Caco-2 (cell line): ENCODE results near the gene CDH13. TPM values are rescaled to one million over a fixed set of nuclear protein-coding genes. Genes with fewer than 3 reads are reported as not detected.

Experiments
- BruUV-seq: library from RNA; stranded (reverse); fragments of 400-500 nt; replicated peaks from 2 replicates; lab custom pipeline; 2021; lab: Mats Ljungman, UMichigan
- CTCF ChIA-PET: fragments of 300-600 bp; sonication (Branson Sonifier 250); formaldehyde crosslinking; loops from one replicate; lab custom pipeline; 2022; ENCODE audit warnings: antibody characterized with exemption; lab: Charles Lee
- POLR2A ChIA-PET: fragments of 300-600 bp; sonication (Branson Sonifier 250); formaldehyde crosslinking; loops from one replicate; lab custom pipeline; 2022; ENCODE audit warnings: antibody characterized with exemption; lab: Charles Lee
- DNase-seq, 2 experiments: peaks; one replicate each; pipeline versions ENCODE4 v3.0.0 to v3.0.0-alpha.2; 2020 to 2022
- H3K27me3 ChIP-seq: replicated peaks from 2 replicates; pipeline ENCODE4 v1.6.0; 2011; ENCODE audit warnings: low read length; ENCODE audit not compliant: control insufficient read depth, insufficient read depth
- H3K36me3 ChIP-seq: 2 replicates; pipeline ENCODE4 v1.5.1; 2011; ENCODE audit warnings: low read length; ENCODE audit not compliant: control insufficient read depth, insufficient read depth
- H3K4me1 ChIP-seq: fragments of 250-450 bp; sonication (Bioruptor Pico); 2 replicates; pipeline ENCODE4 v1.5.1; 2020; ENCODE audit warnings: mild to moderate bottlenecking
- H3K4me3 ChIP-seq: 2 replicates; pipeline ENCODE4 v1.5.1; 2011; ENCODE audit warnings: low read depth, mild to moderate bottlenecking, control low read depth, low read length
- H3K9me3 ChIP-seq: fragments of 250-450 bp; sonication (Bioruptor Pico); 2 replicates; pipeline ENCODE4 v1.5.1; 2020; ENCODE audit warnings: mild to moderate bottlenecking, moderate library complexity
- H3K27ac Mint-ChIP-seq: one replicate; pipeline ENCODE4 v1.8.0; 2022; ENCODE audit warnings: mixed read lengths; ENCODE audit not compliant: unreplicated experiment
- H3K27me3 Mint-ChIP-seq: one replicate; pipeline ENCODE4 v1.8.0; 2022; ENCODE audit warnings: mixed read lengths; ENCODE audit not compliant: insufficient read depth, unreplicated experiment
- H3K36me3 Mint-ChIP-seq: one replicate; pipeline ENCODE4 v1.8.0; 2022; ENCODE audit warnings: mild to moderate bottlenecking, mixed read lengths; ENCODE audit not compliant: insufficient read depth, unreplicated experiment
- H3K4me1 Mint-ChIP-seq: one replicate; pipeline ENCODE4 v1.8.0; 2022; ENCODE audit warnings: low read depth, mixed read lengths; ENCODE audit not compliant: unreplicated experiment
- H3K4me3 Mint-ChIP-seq: one replicate; pipeline ENCODE4 v1.8.0; 2022; ENCODE audit warnings: mild to moderate bottlenecking, moderate library complexity, mixed read lengths; ENCODE audit not compliant: unreplicated experiment
- H3K9me3 Mint-ChIP-seq: one replicate; pipeline ENCODE4 v1.8.0; 2022; ENCODE audit warnings: mixed read lengths; ENCODE audit not compliant: unreplicated experiment
- intact Hi-C: fragments of 100-400 bp; cut with micrococcal nuclease; formaldehyde crosslinking; loops from one replicate; pipeline ENCODE4 v1.10.0; 2022; ENCODE audit not compliant: unreplicated experiment
- total RNA-seq: library from RNA; stranded (reverse); gene quantifications from 2 replicates; pipeline ENCODE4 v1.2.3, GENCODE V29; 2022
- TF ChIP-seq, protein P1 (sequence below), 2 experiments: fragments of 200-600 bp in 1 of 2; IDR thresholded peaks; 1 replicate in 1 of 2; 2 replicates in 1 of 2; pipeline versions ENCODE4 v1.5.1 to v1.8.0; 2011 to 2022; ENCODE audit warnings: antibody characterized with exemption in 1 of 2, control low read depth in 1 of 2, inconsistent platforms in 1 of 2, low read depth in 1 of 2, low read length in 1 of 2, mild to moderate bottlenecking in 1 of 2, moderate library complexity in 1 of 2; ENCODE audit not compliant: insufficient read depth in 1 of 2, severe bottlenecking in 1 of 2, unreplicated experiment in 1 of 2

The CDH13 gene
- total RNA-seq, 1 experiment from 2014 or later: 2.2 TPM

DNA sequence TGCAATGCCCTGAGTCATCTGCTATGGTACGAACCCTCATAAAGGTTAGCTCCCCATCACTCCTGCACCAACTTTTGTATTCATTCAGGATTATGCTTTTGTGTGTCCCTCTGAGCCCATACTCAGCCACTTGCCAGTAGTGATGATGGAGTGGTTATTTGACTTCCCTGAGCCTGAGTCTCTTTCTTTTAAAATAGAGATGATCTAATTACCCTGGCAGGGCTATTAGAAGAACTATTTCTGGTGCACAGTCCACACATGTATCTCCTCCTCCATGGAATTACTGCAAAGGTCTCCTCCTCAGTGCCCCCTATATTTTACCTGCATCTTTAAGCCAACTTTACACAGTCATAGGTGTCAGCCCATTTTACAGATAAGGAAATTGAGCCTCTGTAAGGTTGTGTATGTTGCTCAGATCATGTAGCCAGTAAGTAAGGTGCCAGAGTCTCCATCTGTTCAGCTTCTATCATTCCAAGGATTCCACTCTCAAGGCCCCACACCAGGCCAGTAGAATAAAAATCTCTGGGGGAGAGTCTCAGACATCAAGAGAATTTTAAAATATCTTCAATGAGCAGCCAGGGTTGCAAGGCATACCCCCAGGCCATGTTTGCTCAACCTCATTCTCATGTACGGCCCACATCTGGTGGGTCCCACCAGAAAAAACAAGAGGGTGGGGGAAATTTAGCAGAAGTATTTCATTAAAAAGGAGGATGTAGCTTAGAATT is 847.3 kb downstream of the CDH13 start:
- H3K27me3 Mint-ChIP-seq: peaks cover 20% of the 10 kb centered on the region
- intact Hi-C loops: no loop called here
- Histone ChIP-seq H3K4me1 (no peaks in the 10 kb centered on the region), H3K4me3 (no peak overlapping the region), H3K9me3 (no peaks in the 10 kb centered on the region), H3K27me3 (no peaks in the 10 kb centered on the region), H3K36me3 (no peaks in the 10 kb centered on the region)
- no peak for DNase-seq
- no peak overlapping the region for H3K4me3 Mint-ChIP-seq
- H3K36me3 Mint-ChIP-seq: no peaks in the 10 kb centered on the region
- H3K9me3 Mint-ChIP-seq: no peaks in the 10 kb centered on the region
- no peak overlapping the region for H3K27ac Mint-ChIP-seq
- no peaks in the 10 kb centered on the region for H3K4me1 Mint-ChIP-seq
- BruUV-seq: no TSS peak
- ChIA-PET POLR2A (no interaction called here), CTCF (no interaction called here)
- TF ChIP-seq, protein P1, sequence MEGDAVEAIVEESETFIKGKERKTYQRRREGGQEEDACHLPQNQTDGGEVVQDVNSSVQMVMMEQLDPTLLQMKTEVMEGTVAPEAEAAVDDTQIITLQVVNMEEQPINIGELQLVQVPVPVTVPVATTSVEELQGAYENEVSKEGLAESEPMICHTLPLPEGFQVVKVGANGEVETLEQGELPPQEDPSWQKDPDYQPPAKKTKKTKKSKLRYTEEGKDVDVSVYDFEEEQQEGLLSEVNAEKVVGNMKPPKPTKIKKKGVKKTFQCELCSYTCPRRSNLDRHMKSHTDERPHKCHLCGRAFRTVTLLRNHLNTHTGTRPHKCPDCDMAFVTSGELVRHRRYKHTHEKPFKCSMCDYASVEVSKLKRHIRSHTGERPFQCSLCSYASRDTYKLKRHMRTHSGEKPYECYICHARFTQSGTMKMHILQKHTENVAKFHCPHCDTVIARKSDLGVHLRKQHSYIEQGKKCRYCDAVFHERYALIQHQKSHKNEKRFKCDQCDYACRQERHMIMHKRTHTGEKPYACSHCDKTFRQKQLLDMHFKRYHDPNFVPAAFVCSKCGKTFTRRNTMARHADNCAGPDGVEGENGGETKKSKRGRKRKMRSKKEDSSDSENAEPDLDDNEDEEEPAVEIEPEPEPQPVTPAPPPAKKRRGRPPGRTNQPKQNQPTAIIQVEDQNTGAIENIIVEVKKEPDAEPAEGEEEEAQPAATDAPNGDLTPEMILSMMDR (IDR thresholded peaks at IDR 0.05; ENCODE audit: insufficient read depth in 1 of 2, low read depth in 1 of 2, low read length in 1 of 2, severe bottlenecking in 1 of 2, unreplicated experiment in 1 of 2): no peak

DNA sequence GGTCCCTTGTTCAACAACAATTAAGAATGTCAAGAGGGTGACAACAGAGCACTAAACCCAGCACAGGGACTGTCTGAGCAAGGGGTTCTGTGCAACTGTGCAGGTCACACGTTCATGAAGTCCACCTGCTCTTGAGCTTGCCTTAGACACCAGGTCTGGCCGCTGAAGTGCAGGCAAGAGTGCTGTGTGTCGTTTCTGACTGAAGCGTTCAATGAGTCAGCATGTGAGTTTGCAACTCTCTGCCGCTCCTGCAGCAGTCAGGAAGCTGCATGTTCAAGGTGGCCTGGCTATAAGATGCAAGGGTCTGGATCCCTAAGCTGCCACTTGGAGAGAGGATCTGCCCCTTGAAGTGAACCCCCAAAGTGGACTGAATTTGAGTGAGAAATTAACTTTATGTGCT is 848.3 kb downstream of the CDH13 start:
- H3K4me3 Mint-ChIP-seq: no peak overlapping the region
- H3K9me3 Mint-ChIP-seq: no peaks in the 10 kb centered on the region
- POLR2A ChIA-PET: no interaction called here
- no peak for DNase-seq
- Histone ChIP-seq H3K4me3 (no peak overlapping the region), H3K27me3 (no peaks in the 10 kb centered on the region), H3K36me3 (no peaks in the 10 kb centered on the region), H3K4me1 (no peaks in the 10 kb centered on the region), H3K9me3 (no peaks in the 10 kb centered on the region)
- CTCF ChIA-PET: no interaction called here
- no peaks in the 10 kb centered on the region for H3K36me3 Mint-ChIP-seq
- BruUV-seq: no TSS peak
- peaks cover 18% of the 10 kb centered on the region for H3K27me3 Mint-ChIP-seq
- TF ChIP-seq, protein P1 (IDR thresholded peaks at IDR 0.05; ENCODE audit: insufficient read depth in 1 of 2, low read depth in 1 of 2, low read length in 1 of 2, severe bottlenecking in 1 of 2, unreplicated experiment in 1 of 2): no peak
- intact Hi-C loops: no loop called here
- H3K4me1 Mint-ChIP-seq: no peaks in the 10 kb centered on the region
- no peak overlapping the region for H3K27ac Mint-ChIP-seq

DNA sequence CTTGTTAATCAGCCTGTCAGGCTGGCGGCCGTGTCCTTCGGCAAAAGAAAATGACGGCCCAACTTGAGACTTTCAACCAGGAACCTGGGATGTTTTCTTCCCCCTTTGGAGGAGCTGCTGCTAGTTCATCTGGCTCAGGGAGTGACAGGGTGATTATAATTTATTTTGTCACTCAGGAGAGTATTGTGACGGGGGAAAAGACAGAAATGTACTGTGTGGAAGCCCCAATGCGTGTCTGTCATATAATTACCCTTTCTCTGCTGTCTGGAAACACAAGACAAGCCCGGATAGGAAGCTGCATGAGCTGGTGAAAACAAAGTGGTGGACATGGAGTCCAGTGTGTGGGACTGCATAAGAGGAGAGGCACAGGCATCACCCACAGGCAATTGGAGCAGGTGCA is 854.8 kb downstream of the CDH13 start:
- Mint-ChIP-seq H3K36me3 (no peaks in the 10 kb centered on the region), H3K9me3 (no peaks in the 10 kb centered on the region), H3K27me3 (peaks cover 12% of the 10 kb centered on the region), H3K4me3 (no peak overlapping the region), H3K27ac (no peak overlapping the region), H3K4me1 (no peaks in the 10 kb centered on the region)
- TF ChIP-seq, protein P1 (IDR thresholded peaks at IDR 0.05; ENCODE audit: insufficient read depth in 1 of 2, low read depth in 1 of 2, low read length in 1 of 2, severe bottlenecking in 1 of 2, unreplicated experiment in 1 of 2): no peak
- no peak for DNase-seq
- intact Hi-C loops: no loop called here
- no TSS peak for BruUV-seq
- ChIA-PET CTCF (no interaction called here), POLR2A (no interaction called here)
- no peaks in the 10 kb centered on the region for H3K36me3 ChIP-seq
- H3K4me3 ChIP-seq: no peak overlapping the region
- H3K9me3 ChIP-seq: no peaks in the 10 kb centered on the region
- H3K4me1 ChIP-seq: no peaks in the 10 kb centered on the region
- peaks cover 4% of the 10 kb centered on the region for H3K27me3 ChIP-seq
